Fibroblast of skin of left quadriceps (primary cell): ENCODE data around the gene GNA15.

Source experiments
- DNase-seq, 2 experiments: peaks; one replicate each; pipeline ENCODE4 v3.0.0-alpha.2; 2013; ENCODE audit warnings: low read depth in 2 of 2

GNA15 gene

DNA sequence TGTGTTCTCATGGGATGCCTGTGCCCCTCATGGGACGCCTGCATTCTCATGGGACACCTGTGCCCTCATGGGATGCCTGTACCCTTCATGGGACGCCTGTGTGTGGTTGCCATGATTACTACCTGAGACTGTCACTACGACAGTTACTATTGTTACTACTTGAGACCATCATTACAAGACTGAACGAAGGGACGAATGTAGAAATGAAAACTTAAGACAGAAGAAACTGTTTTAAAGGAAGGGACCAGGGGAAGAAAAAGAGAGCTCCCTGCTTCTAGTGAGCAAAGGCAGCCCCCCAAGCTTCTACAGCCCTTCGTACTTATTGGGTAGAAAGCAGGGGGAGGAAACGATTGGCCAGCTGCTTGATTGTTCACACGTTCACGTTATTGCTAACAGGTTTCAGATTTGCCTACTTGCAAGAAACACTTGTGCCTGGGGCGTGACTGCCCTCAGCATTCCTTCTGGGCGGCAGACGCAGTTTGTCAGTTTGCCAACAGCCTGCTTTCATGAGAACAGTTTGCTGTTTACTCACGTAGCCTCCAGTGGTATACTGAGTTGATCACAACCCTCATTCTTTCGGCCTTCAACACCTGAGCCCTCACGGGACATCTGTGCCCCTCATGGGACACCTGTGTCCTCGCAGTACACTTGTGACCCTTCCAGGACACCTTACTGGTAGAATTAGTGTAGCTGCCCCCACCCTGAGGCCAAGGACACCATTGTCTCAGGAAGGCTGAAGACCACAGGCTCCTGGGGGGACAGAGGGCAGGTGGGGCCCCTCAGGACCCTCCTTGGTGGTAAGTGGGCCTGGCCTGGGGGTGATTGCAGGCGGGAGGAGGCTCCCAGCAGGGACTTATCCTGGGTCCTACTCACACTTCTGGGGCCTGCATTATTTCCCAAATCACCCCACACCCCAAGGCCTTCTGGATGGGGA is 40.2 kb downstream of the GNA15 start:
- peak; percentile 29 to 42 for DNase-seq

DNA sequence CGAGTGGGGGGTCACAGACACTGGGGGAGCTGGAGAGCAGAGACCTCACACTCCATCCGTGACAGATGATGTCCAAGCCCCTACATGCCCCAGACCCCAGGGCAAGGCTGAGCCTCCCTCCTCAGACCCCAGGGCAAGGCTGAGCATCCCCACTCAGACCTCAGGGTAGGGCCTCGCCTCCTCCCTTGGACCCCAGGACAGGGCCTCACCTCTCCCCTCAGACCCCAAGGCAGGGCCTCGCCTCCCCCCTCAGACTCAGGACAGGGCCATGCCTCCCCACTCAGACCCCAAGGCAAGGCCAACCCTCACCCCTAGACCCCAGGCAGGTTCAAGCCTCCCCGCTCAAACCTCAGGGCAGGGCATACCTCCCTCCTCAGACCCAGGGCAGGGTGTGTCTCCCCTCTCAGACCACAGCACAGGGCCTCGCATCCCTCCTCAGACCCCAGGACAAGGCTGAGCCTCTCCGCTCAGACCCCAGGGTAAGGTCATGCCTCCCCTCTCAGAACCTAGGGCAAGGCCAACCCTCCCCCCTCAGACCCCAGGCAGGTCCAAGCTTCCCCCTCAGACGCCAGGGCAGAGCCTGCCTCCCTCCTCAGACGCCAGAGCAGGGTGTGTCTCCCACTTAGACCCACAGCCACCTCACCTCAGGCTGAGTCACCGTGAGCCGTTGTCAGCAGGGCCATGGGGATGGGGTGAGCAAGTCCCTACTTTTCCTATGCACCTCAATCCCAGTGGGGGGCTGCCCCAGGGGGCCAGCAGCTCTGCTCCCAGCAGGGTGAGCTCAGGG is 41.1 kb downstream of the GNA15 start:
- peak in 1 of 2 experiments; percentile 4 for DNase-seq

GRCh38 chr19:3178377-3178972 is 42.6 kb downstream of the GNA15 start, which contains the start of gene S1PR4:
Gene S1PR4, plus strand, starts transcription at chr19:3178769. Its CDS starts 24 bp downstream, at chr19:3178793.
- DNase-seq = no peak

DNA sequence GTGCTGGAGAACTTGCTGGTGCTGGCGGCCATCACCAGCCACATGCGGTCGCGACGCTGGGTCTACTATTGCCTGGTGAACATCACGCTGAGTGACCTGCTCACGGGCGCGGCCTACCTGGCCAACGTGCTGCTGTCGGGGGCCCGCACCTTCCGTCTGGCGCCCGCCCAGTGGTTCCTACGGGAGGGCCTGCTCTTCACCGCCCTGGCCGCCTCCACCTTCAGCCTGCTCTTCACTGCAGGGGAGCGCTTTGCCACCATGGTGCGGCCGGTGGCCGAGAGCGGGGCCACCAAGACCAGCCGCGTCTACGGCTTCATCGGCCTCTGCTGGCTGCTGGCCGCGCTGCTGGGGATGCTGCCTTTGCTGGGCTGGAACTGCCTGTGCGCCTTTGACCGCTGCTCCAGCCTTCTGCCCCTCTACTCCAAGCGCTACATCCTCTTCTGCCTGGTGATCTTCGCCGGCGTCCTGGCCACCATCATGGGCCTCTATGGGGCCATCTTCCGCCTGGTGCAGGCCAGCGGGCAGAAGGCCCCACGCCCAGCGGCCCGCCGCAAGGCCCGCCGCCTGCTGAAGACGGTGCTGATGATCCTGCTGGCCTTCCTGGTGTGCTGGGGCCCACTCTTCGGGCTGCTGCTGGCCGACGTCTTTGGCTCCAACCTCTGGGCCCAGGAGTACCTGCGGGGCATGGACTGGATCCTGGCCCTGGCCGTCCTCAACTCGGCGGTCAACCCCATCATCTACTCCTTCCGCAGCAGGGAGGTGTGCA is 43.3 kb downstream of the GNA15 start:
- DNase-seq = no peak

- no peak for DNase-seq
Observed at GRCh38 chr19:3179739-3180293, 44.0 kb downstream of the GNA15 start.

- DNase-seq = no peak
Observed at GRCh38 chr19:3183721-3184641, 48.1 kb downstream of the GNA15 start.

- no peak for DNase-seq
Observed at GRCh38 chr19:3184847-3185460, 49.1 kb downstream of the GNA15 start.

DNA sequence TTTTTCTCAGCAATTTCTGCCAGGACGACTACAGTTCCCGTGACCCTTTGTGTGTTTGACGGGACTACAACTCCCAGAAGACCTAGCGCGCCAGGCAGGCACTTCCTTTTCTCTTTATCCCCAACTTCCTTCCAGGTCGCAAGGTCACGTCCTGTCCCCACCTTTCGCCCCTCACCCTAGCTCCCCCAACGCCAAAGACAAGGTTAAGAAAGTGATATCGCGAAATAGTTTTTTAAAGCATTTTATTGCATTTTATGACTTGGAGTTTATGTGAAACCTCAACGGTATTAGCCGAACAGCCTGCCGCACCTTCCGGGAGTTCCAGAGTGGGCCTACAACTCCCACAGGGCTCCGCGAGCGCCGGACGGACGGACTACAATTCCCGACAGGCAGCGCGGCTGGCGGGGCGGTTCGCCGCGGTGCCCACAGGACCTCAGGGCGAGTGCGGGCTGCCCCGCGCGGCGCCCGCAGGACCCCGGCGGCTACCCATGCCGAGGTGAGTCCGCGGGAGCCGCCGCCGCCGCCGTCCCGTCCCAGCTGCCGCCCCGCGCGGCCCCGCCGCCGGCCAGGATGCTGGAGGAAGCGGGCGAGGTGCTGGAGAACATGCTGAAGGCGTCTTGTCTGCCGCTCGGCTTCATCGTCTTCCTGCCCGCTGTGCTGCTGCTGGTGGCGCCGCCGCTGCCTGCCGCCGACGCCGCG is 49.8 kb downstream of the GNA15 start, which contains the start of gene NCLN:
TSS of gene NCLN (plus strand) at position 470 of the 699 bp plus-strand sequence. CDS start at position 571, 101 bp downstream.
- DNase-seq = peak; percentile 83 to 86

DNA sequence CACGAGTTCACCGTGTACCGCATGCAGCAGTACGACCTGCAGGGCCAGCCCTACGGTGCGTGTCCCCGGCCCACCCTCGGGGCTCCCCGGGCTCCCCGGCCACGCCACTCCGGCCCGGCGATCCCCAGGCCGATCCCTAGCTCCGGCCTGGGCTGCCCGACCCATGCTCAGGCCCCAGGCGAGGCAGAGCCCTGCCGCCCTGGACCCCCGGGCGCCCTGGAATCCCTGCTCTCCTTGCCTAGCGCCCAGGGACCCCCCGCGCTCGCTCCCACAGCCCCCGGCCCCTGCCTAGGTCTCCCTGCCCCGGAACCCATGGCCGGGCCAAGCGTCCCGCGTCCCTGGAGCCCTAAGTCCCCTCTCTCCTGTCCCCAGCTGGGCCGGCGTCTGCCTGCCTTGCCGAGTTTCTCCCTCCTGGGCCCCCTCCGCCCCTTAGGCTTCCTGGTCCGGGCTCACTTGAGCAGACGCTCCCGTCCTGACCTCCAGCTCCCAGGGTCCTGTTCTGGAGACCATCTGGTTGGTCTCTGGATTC is 50.4 kb downstream of the GNA15 start:
- DNase-seq = no peak

DNA sequence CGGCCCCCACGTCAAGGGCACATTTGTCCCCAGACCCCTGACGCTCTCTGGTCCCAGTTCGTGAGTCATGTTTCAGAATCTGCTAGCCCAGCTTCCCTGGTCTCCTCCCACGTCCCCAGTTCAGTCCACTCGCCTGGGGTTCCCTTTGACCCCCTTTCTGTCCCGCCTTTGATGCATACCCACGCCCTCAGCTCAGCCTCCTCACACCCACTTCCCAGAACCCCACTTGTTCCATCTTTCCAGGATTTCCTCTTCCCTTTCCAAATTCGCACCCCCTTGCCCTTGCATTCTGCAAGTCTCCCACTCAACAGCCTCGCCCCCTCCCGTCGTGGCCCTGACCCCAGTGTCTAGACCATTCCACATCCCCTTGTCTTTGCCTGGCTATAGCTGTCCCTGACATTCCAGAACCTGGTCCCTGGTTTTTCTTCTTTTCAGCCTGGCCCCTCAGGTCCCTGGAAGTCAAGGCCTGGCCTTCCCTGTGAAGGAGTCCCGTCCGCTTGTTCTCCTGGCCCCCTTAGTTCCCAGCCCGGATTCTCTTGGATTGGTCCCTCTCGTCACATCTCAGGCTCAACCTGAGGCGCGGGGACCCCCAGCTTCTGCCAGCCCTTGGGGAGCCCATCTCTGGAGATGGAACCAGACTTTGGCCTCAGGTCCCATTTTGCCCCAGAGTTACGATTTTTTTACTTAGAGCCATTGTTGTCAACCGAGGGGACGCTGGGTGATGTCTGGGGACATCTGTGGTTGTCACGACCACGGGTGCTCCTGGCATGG is 51.2 kb downstream of the GNA15 start:
- DNase-seq = no peak

DNA sequence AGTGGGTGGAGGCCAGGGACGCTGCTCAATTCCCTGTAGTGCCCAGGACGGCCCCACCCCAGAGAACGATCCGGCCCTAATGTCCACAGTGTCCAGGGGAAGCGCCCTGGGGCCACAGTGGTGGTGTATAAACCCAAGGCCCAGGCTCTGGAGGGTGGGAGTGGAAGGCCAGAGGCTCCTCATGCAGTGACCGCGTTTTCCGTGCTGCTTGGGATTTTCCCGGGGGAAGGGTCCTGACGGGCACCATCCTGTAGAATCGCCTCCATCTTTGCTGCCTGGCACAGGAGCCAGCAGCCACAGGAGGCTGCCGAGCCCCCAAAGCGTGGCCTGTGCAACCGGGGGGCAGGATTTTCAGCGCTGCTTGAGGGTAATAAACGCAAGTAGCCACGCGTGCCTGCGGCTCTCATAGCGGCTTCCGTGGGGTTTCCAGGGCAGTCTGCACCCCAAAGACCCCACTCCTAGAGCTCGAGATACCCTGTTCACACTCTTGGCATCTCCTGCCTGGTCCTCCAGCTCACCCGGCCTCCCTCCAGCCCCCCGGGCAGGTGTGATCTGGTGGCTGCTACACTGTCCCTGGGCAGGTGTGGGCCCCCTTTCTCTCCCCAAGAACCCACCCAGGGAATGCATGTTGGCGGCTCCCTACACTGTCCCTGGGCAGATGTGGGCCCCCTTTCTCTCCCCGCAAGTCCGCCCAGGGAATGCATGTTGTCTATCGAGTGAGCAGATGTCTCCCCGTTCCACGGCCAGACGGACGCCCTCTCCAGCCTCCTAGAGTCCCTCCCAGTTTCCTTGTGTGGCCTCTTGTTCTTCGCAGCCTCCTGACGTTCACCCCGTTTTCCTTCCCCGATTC is 52.1 kb downstream of the GNA15 start:
- no peak for DNase-seq

- no peak for DNase-seq
Observed at GRCh38 chr19:3188627-3189596, 53.1 kb downstream of the GNA15 start.

- DNase-seq = no peak
Observed at GRCh38 chr19:3189702-3190469, 54.1 kb downstream of the GNA15 start.

DNA sequence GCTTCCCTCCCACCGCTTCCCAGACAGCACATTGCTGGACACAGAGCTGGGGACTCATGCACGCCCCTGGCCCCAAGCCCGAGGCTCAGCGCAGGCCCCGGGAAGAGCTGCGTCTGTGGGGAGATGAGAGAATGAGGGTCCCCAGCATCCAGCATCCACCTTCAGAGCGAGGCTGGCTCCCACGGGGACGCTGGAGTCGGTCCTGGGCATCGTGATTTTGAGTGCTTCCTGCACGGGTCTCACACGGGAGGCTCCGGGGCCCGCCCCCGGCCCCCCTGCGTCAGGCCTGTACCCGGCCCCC is 54.6 kb downstream of the GNA15 start:
- no peak for DNase-seq
